GM12865 (cell line): Measurements from ENCODE around the gene PKMYT1.
"Not testable (repeated sequence)": the region's sequence is repeated elsewhere in the genome, so short reads cannot be mapped to it uniquely, and the experiment has no call there.

Experiments
- DNase-seq: peaks from one replicate; pipeline ENCODE4 v3.0.0; 2010; ENCODE audit warnings: low read depth
- H3K4me3 ChIP-seq: 2 replicates; pipeline ENCODE4 v1.5.1; 2011; ENCODE audit warnings: mild to moderate bottlenecking, low read depth, low read length, control low read depth
- TF ChIP-seq, protein P1 (sequence below): IDR thresholded peaks from 2 replicates; pipeline ENCODE4 v1.5.1; 2011; ENCODE audit warnings: low read length, control low read depth, low read depth, inconsistent platforms; ENCODE audit not compliant: insufficient read depth; ENCODE audit errors: missing control alignments

PKMYT1 gene

DNA sequence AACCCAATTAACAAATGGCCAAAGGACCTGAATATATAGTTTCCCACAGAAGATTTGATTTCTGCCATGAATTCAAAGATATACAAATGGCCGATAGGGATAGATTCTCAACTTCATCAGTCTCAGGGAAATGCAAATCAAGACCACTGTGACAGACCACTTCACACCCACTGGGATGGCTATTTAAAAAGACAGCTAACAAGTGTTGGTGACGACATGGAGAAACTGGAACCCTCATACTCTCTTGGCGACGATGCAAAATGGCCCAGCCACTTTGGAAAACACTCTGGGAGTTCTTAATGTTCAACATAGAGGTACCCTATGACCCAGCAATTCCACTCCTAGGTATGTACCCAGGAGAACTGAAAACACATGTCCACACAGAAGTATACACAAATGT, 33.6 kb downstream of the PKMYT1 start:
- no peak for DNase-seq
- TF ChIP-seq, protein P1, sequence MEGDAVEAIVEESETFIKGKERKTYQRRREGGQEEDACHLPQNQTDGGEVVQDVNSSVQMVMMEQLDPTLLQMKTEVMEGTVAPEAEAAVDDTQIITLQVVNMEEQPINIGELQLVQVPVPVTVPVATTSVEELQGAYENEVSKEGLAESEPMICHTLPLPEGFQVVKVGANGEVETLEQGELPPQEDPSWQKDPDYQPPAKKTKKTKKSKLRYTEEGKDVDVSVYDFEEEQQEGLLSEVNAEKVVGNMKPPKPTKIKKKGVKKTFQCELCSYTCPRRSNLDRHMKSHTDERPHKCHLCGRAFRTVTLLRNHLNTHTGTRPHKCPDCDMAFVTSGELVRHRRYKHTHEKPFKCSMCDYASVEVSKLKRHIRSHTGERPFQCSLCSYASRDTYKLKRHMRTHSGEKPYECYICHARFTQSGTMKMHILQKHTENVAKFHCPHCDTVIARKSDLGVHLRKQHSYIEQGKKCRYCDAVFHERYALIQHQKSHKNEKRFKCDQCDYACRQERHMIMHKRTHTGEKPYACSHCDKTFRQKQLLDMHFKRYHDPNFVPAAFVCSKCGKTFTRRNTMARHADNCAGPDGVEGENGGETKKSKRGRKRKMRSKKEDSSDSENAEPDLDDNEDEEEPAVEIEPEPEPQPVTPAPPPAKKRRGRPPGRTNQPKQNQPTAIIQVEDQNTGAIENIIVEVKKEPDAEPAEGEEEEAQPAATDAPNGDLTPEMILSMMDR: no peak
- no peak overlapping the region for H3K4me3 ChIP-seq

DNA sequence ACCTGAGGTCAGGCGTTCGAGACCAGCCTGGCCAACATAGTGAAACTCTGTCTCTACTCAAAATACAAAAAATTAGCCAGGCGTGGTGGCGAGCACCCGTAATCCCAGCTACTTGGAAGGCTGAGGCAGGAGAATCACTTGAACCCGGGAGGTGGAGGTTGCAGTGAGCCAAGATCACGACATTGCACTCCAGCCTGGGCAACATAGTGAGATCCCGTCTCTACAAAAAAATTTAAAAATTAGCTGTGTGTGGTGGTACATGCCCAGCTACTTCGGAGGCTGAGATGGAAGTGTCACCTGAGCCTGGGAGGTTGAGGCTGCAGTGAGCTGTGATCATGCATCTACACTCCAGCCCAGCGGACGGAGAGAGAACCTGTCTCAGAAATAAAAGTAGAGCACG, 36.5 kb downstream of the PKMYT1 start:
- H3K4me3 ChIP-seq, DNase-seq: not testable (repeated sequence)

DNA sequence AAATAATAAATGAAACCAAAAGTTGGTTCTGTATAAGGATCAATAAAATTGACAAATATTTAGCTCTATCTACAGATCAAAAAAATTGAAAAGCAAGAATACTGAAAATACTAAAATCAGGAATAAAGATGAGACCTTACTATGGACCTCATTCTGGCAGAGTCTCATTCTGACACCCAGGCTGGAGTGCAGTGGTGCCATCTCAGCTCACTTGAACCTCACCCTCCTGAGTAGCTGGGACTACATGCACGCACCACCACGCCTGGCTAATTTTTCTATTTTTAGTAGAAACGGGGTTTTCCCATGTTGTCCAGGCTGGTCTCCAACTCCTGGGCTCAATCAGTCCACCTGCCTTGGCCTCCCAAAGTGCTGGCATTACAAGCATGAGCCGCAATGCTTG, 38.2 kb downstream of the PKMYT1 start:
- TF ChIP-seq, protein P1: no peak
- no peak for DNase-seq
- no peak overlapping the region for H3K4me3 ChIP-seq

DNA sequence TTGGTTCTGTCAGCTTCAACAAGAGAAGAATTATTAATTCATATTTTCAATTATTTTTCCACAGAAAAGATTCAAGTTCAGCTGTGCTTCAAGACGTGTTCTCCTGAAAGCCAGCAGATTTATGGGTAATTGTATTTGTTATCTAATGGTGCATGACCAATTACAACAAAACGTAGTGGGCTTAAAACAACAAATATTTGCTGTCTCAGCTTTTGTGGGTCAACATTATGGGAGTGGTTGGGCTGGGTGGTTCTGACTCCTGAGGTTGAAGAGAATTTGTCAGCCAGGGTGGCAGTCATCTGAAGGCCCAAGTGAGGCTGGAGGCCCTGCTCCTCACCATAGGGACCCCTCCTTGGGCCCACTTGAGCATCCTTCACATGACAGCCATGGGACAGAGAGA, 40.3 kb downstream of the PKMYT1 start:
- DNase-seq: no peak
- H3K4me3 ChIP-seq: no peak overlapping the region
- TF ChIP-seq, protein P1: no peak

DNA sequence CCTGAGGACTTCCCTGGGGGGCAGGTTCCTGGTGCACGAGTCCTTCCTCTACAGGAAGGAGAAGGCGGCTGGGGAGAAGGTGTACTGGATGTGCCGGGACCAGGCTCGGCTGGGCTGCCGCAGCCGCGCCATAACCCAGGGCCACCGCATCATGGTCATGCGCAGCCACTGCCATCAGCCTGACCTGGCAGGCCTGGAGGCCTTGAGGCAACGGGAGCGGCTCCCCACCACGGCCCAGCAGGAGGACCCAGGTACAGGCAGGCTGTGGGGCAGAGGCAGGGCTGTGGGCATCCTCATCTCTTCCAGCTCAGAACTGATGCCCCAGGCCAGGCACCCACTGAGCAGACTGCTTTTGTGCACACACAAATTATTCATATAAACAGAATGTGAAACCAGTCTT, 42.0 kb downstream of the PKMYT1 start:
- H3K4me3 ChIP-seq: no peak overlapping the region
- DNase-seq: no peak
- TF ChIP-seq, protein P1: no peak

DNA sequence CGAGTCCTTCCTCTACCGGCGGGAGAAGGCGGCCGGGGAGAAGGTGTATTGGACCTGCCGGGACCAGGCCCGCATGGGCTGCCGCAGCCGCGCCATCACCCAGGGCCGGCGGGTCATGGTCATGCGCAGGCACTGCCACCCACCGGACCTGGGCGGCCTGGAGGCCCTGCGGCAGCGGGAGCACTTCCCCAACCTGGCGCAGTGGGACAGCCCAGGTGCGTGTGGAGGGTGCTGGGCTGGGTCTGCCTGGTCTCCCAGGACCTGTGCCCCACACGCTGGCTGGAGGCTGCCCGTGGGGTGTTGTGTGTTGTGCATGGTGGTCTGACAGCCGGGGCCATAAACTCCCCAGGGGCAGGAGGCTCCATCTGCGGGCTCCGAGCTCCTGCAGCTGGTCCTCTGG, 43.1 kb downstream of the PKMYT1 start:
- TF ChIP-seq, protein P1: no peak
- DNase-seq: no peak
- H3K4me3 ChIP-seq: no peak overlapping the region

DNA sequence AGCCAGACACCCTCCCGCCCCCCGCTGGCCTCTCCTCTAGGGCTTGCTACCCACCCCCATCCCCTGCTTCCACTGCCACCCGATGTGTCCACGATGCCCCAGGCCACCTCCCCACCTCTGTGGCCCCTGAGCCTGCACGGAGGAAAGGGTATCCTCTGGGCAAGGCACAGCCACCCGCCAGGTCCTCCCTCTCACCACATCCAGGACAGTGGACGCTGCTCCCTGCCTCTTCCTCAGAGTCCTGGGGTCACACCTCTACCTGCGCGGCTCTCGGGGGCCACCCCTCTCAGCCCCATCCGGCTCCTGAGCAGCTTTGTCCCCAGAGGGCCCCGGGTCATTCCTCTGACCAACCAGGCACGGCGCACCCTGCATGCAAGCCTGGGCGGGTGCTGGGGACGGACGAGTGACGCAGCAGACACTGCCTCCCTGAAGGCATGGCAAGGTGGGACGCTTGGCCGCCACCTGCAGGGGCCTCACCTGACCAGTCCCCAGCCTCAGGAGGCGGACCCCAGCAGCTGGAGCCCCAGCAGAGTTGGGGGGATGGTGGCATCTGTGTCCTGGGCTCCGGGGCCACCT, 43.7 kb downstream of the PKMYT1 start:
- TF ChIP-seq, protein P1: no peak
- DNase-seq: no peak
- no peak overlapping the region for H3K4me3 ChIP-seq
